ENCODE results near the gene THBS1. TPM values are rescaled to one million over a fixed set of nuclear protein-coding genes. Genes with fewer than 3 reads are reported as not detected.

THBS1 gene
- total and polyA plus RNA-seq, 4 donors: 35.3 to 544 (median 325) TPM

DNA sequence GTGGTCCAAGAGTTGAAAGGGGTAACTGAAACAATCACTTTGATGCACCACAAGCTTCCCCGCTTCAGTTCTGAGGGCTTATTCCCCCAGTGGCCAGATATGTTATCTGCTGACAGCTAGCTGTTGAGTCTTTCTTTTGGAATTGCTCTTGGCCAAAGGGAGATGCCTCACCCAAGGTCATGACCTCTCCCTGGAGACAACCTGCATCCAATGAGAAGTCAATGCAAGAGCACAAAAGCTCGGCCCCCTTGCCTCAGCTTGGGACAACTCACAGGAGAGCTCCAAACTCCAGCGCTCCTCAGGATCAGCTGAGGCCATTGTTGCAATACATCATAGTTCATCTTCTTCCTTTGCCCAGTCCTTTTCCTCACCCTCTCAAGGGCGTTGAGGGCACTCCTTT is 31.0 kb upstream of the THBS1 start:
- DNase-seq (no peak), ATAC-seq (ENCODE audit: insufficient read depth, low FRiP score) (no peak)
- Histone ChIP-seq H3K9me3 (ENCODE audit: control insufficient read depth in 4 of 4, insufficient read depth in 3 of 4, low read length in 3 of 4) (peaks cover 0 to 4% (median 1%) of the 10 kb centered on the region in 4 donors), H3K27me3 (ENCODE audit: control insufficient read depth in 3 of 3, insufficient read depth in 3 of 3, low read length in 2 of 3) (no peaks in the 10 kb centered on the region), H3K27ac (ENCODE audit: low read depth in 1 of 2, low read length in 1 of 2) (no peak overlapping the region), H3K4me3 (no peak overlapping the region), H3K36me3 (ENCODE audit: control insufficient read depth in 4 of 4, insufficient read depth in 4 of 4, low read length in 4 of 4) (no peaks in the 10 kb centered on the region), H3K4me1 (ENCODE audit: control insufficient read depth in 5 of 5, insufficient read depth in 5 of 5, low read length in 5 of 5) (peaks cover 0 to 22% (median 3%) of the 10 kb centered on the region in 5 donors), H3K9ac (ENCODE audit: insufficient read depth in 1 of 2, low read length in 2 of 2) (no peak overlapping the region)
- 83 to 95% methylated on average over 4 of the region's 4 CpGs for WGBS, 2 donors
- TF ChIP-seq, protein P1, sequence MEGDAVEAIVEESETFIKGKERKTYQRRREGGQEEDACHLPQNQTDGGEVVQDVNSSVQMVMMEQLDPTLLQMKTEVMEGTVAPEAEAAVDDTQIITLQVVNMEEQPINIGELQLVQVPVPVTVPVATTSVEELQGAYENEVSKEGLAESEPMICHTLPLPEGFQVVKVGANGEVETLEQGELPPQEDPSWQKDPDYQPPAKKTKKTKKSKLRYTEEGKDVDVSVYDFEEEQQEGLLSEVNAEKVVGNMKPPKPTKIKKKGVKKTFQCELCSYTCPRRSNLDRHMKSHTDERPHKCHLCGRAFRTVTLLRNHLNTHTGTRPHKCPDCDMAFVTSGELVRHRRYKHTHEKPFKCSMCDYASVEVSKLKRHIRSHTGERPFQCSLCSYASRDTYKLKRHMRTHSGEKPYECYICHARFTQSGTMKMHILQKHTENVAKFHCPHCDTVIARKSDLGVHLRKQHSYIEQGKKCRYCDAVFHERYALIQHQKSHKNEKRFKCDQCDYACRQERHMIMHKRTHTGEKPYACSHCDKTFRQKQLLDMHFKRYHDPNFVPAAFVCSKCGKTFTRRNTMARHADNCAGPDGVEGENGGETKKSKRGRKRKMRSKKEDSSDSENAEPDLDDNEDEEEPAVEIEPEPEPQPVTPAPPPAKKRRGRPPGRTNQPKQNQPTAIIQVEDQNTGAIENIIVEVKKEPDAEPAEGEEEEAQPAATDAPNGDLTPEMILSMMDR (IDR thresholded peaks at IDR 0.05; ENCODE audit: control extremely low read depth, extremely low read depth): no peak

DNA sequence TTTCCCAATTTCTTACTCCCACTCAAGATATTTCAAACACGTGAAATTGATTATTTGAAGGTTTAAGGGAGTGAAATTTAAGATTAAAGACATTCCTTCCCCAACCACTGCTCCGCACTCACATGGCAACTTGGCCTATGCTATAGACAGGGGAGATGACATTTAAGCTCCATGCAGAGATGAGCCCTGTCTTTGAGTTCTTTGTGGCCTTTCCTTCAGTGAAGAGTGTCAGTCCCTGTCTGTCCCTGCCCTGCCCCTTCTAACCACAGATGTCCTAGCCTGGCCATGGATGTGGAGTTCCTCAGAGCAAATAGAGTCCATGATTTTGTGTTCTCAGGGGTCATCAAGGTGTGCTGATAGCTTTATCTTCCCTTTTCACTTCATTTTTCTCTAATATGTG is 29.4 kb upstream of the THBS1 start:
- H3K36me3 ChIP-seq (ENCODE audit: control insufficient read depth in 4 of 4, insufficient read depth in 4 of 4, low read length in 4 of 4): no peaks in the 10 kb centered on the region
- no peaks in the 10 kb centered on the region for H3K27me3 ChIP-seq (ENCODE audit: control insufficient read depth in 3 of 3, insufficient read depth in 3 of 3, low read length in 2 of 3)
- H3K9ac ChIP-seq (ENCODE audit: insufficient read depth in 1 of 2, low read length in 2 of 2): no peak overlapping the region
- H3K9me3 ChIP-seq (ENCODE audit: control insufficient read depth in 4 of 4, insufficient read depth in 3 of 4, low read length in 3 of 4): peaks cover 0 to 2% (median 0%) of the 10 kb centered on the region in 4 donors
- WGBS, 2 donors: 90 to 96% methylated on average over 2 of the region's 2 CpGs
- no peak overlapping the region for H3K4me3 ChIP-seq
- DNase-seq (no peak), ATAC-seq (ENCODE audit: insufficient read depth, low FRiP score) (no peak)
- TF ChIP-seq, protein P1 (IDR thresholded peaks at IDR 0.05; ENCODE audit: control extremely low read depth, extremely low read depth): no peak
- H3K27ac ChIP-seq (ENCODE audit: low read depth in 1 of 2, low read length in 1 of 2): no peak overlapping the region
- peaks cover 0 to 38% (median 3%) of the 10 kb centered on the region in 5 donors for H3K4me1 ChIP-seq (ENCODE audit: control insufficient read depth in 5 of 5, insufficient read depth in 5 of 5, low read length in 5 of 5)

DNA sequence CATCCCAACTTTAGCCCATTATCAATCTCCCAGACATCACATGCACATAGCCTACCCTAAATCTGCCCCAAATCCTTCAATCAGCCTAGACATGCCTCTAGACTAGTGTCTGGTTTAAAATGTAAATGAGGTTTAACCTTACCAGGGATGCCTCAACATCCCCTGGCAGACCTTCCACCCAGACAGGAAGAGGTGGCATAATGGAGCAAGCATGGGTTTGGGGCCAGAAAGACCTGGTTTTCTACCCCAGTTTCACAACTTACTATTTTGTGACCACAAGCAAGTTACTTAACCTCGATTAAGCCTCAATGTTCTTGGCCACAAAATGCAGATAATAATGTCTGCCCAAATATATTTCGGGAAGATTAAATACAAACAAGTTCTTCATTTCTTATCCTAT is 28.3 kb upstream of the THBS1 start:
- Histone ChIP-seq H3K9ac (ENCODE audit: insufficient read depth in 1 of 2, low read length in 2 of 2) (no peak overlapping the region), H3K36me3 (ENCODE audit: control insufficient read depth in 4 of 4, insufficient read depth in 4 of 4, low read length in 4 of 4) (no peaks in the 10 kb centered on the region), H3K9me3 (ENCODE audit: control insufficient read depth in 4 of 4, insufficient read depth in 3 of 4, low read length in 3 of 4) (peaks cover 0 to 2% (median 0%) of the 10 kb centered on the region in 4 donors), H3K4me1 (ENCODE audit: control insufficient read depth in 5 of 5, insufficient read depth in 5 of 5, low read length in 5 of 5) (peaks cover 0 to 42% (median 3%) of the 10 kb centered on the region in 5 donors), H3K27me3 (ENCODE audit: control insufficient read depth in 3 of 3, insufficient read depth in 3 of 3, low read length in 2 of 3) (no peaks in the 10 kb centered on the region), H3K27ac (ENCODE audit: low read depth in 1 of 2, low read length in 1 of 2) (no peak overlapping the region), H3K4me3 (no peak overlapping the region)
- 39 to 60% methylated on average over 2 of the region's 2 CpGs for WGBS, 2 donors
- TF ChIP-seq, protein P1 (IDR thresholded peaks at IDR 0.05; ENCODE audit: control extremely low read depth, extremely low read depth): no peak
- ATAC-seq (ENCODE audit: insufficient read depth, low FRiP score) (no peak), DNase-seq (no peak)

All from lung (tissue), 12 donors.